ENCODE results near the gene SURF4.

SURF4 gene

DNA sequence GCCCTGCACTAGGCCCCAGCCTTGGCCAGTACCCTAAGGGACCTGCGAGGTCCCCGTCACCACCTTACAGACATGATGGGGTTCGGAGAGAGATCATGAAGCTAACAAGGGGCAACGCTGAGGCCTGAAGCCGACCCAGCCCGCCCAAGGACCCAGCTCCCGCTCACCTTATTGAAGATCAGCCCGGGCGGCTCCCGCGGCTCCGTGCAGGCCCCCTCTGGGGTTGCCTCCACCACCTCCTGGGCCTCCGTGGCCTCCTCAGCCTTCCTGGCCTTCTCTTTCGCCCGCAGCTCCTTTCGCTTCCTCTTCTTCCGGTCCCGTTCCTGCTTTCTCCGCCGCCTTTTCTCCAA, 43.5 kb downstream of the SURF4 start:
- TF ChIP-seq CTCF (IDR thresholded peaks at IDR 0.05): no peak

DNA sequence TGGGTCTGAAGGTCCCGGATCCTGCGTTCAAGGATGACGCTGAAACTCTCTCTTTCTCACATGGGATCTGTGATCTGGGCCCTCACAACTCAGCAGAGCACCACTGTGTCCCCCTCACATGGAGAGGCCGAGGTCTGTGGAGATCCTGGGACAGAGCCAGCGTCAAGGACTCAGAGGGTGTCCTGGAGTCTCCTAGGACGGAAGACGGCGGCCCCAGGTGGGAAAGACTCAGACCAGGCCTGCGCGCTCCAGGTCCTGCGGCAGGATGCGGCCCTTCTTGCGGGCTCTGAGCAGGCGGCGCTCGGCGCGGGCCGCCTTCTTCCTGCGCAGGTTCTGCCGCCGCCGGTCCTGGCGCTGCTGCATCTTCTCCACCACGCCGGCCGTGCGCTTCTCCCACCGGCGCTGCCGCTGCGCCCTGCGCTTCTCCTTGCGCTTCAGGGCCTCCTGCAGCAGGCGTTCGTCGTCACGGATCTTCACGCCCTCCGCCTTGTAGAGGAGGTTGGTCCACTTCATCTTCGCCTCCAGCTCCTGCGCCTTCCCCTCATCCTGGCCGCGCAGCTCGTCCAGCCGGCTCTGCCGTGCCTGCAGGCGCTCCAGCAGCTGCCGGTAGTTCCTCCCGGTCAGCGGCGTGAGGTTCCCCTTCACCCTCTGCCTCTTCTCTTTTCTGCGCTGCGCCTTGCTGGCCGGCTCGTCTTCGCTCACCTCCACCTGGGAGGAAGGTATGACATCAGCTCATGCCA, 44.0 kb downstream of the SURF4 start:
- no peak for TF ChIP-seq CTCF (IDR thresholded peaks at IDR 0.05)

DNA sequence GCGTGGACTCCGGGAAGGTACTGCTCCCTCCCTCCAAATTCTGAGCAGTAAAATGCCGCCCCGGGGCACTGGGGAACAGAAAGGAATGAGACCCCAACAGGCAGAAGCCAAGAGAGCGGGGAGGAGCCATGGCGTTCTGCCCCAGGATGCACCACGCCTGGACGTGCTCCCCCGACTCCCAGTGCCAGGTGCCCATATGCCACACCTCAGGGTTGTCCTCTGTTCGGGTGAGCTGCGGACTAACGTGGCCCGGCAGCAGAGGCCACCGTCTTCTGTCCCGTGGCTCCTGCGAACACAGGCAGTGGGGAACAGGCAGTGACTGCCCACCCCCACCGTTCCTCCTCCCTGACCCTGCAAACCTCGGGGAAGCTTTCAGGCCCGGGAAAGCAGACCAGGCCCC, 44.6 kb downstream of the SURF4 start:
- TF ChIP-seq CTCF (IDR thresholded peaks at IDR 0.05): no peak

- TF ChIP-seq CTCF (IDR thresholded peaks at IDR 0.05): peak; percentile 79
Measured at GRCh38 chr9:133329306-133330156, 46.3 kb downstream of the SURF4 start.

DNA sequence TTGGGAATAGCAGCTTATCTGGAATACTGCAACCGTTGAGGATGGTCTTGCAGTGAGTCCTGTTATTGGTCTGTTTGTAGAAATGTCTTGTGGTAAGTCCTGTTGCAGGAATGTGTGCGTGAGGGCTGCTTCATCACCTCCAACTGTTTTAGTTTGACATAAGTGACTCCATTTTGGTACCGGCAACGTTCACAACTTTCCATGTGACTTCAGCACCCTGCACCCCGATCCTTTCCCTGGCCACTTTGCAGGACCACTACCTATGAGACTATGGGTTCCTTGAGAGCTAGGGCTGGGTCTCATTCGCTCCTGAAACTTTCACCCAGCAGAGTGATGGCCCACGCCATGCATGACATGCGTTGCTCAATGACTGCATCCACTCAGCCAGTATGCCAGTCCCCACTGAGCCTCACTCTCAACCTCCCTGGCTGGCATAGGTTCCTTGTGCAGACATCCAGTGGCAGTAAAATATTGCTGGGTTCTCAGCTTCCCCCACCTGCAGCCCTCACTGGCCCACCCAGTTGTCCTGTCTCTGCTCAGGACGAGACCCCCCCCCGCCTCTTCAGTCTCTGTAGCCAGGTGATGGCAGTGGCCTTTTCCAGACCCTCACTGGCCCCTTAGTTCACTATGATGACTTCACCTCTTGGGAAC, 47.9 kb downstream of the SURF4 start:
- no peak for TF ChIP-seq CTCF (IDR thresholded peaks at IDR 0.05)

DNA sequence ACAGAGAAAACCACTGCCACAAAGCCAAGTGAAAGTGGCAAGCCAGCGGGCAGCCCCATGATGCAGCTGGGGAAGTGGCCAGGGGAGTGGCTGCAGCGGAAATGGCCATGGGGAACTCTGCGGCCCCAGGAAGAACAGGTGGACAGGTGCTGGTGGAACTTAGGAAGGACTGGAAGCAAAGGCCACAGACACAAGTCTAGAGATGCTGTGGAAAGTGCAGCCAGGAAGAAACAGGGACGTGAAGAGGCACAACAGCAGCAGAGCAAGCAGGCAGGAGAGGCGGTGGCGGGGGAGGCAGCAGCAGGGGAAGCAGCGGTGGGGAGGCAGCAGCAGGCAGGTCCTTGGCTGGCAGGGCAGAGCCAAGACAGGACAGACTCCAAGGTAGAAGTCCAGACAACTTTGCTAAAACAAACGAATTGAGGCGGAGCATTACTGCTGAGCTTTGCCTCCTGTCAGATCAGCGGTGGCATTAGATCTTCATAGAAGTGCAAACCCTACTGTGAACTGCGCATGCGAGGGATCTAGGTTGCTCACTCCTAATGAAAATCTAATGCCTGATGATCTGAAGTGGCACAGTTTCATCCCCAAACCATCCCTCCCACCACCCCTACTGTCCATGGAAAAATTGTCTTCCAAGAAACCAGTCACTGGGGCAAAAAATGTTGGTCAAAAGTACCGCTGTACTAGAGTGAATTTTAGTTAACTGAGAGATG, 51.7 kb downstream of the SURF4 start:
- no peak for TF ChIP-seq CTCF (IDR thresholded peaks at IDR 0.05)

GRCh38 chr9:133323211-133323610, 52.6 kb downstream of the SURF4 start:
- TF ChIP-seq CTCF (IDR thresholded peaks at IDR 0.05): no peak
